ENCODE measurements around the gene RAB17.

Gene RAB17

GRCh38 chr2:237536617-237537016 lies 53.9 kb downstream of the RAB17 start:
- no peak for TF ChIP-seq CTCF (IDR thresholded peaks at IDR 0.05; ENCODE audit: extremely low read depth, missing control alignments)
- DNase-seq (ENCODE audit: low spot score) = no peak

DNA sequence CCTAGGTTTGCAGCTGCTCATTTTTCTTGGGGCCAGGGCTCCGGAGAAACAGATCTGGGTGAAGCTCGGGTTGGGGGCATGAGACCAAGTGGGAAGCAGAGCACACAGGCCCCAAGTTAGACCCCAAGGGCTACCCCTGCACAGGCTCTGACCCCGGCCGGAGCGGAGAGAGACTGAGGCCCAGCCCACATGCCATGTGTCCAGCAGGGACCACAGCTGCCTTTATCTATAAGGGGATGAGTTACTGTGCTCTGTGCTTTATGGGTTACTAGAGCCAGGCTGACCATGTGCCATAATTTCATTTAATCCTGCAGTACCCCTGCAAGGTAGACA lies 54.5 kb downstream of the RAB17 start:
- no peak for TF ChIP-seq CTCF (IDR thresholded peaks at IDR 0.05; ENCODE audit: extremely low read depth, missing control alignments)
- no peak for DNase-seq (ENCODE audit: low spot score)

GRCh38 chr2:237535385-237536082 lies 55.0 kb downstream of the RAB17 start:
- no peak for DNase-seq (ENCODE audit: low spot score)
- no peak for TF ChIP-seq CTCF (IDR thresholded peaks at IDR 0.05; ENCODE audit: extremely low read depth, missing control alignments)

GRCh38 chr2:237534380-237534779 lies 56.2 kb downstream of the RAB17 start:
- DNase-seq (ENCODE audit: low spot score) = no peak
- no peak for TF ChIP-seq CTCF (IDR thresholded peaks at IDR 0.05; ENCODE audit: extremely low read depth, missing control alignments)

DNA sequence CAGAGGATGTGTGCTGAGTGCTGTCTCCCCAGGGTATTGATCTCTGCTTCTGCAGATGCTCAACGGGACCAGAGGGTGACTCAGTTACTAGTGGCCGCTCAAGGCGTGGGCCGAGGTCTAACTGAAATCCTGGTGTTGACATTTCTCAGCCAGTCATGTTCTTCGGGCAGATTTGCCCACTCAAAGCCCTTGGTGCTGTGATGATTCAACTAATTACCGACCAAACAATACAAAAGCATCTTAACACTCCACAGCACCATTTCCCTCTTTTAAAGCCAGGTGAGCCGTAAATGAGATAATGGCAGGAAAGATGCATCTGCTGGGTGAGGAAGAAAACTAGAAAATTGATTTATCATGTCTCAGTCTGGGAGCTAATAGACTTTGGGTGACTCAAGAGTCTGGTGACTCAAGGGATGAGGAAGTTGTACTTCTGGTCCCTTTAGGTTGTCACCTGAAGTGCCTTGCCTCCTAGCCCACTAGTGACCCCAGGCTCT lies 56.8 kb downstream of the RAB17 start:
- no peak for TF ChIP-seq CTCF (IDR thresholded peaks at IDR 0.05; ENCODE audit: extremely low read depth, missing control alignments)
- no peak for DNase-seq (ENCODE audit: low spot score)

DNA sequence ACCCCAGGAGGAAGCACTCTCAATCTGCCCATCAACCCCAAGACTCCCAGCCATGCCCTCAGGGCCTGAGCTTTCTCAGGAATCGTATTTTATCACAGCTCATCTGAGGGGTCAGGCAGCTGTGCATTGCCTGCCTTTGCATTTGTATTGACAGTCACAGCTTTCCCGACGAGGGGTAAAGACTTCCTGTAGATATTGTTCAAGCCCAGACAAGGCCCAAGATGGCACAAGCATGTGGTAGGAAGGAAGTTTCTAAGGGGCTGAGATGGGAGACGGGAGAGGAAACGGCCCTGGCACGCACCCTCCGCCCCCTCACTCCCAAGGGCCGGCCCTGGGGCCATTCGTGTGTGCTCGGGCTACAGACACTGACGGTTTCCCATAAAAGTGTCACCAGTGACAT lies 58.4 kb downstream of the RAB17 start:
- DNase-seq (ENCODE audit: low spot score) = no peak
- no peak for TF ChIP-seq CTCF (IDR thresholded peaks at IDR 0.05; ENCODE audit: extremely low read depth, missing control alignments)

DNA sequence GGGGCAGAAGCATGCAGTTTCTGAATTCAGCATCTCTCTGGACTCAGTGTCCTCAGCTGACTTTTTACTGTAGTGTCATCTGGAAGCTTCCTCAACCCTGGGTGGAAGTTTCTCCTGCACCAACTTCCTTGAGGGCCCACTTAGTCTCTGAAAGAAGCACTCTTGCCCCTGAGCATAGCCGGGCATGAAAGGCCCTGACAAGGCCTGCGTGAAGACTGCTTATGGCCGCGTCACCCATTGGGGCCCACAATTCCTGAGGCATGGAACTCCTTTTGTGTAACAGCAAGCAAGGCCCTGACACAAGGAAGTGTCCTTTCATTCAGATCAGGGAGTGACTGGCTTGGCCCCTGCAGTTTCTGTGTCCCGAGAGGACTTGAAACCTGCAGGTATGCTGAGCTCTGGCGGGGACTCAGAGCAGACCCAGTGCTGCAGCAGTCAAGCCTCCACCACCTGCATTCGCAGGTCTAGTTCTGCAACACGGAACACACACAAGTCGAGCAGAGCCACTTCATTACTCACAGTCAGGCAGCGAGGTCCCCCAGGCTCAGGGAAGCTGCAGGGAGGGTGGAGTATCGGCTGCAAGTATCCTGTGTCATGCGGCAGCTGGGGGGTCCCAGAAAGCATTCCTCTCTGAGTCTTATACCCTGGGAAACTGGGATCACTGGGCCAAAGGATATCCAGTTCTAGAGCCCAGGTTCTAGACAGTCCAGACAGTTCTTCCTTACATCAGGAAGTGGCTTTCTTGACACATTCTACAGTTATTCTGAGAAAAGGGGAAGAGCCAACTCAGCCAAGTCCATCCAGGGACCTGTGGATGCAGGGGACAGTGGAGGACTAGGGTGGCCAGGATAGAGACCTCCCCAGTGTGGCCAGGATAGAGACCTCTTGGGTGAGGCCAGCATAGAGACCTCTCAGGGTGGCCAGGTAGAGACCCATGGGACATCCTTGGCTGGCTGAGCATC lies 59.8 kb downstream of the RAB17 start:
- no peak for TF ChIP-seq CTCF (IDR thresholded peaks at IDR 0.05; ENCODE audit: extremely low read depth, missing control alignments)
- no peak for DNase-seq (ENCODE audit: low spot score)
